GM23248 (cell line): Measurements from ENCODE around the gene SEMA5B.

ENCODE experiments used
- EZH2 ChIP-seq: fragments of 200-600 bp; sonication (generic); IDR thresholded peaks from 2 replicates; pipeline ENCODE4 v1.6.1; 2018; ENCODE audit warnings: antibody characterized with exemption, mild to moderate bottlenecking; ENCODE audit not compliant: insufficient read depth, poor library complexity, severe bottlenecking
- EZH2phosphoT487 ChIP-seq: fragments of 200-600 bp; sonication (generic); IDR thresholded peaks from 2 replicates; pipeline ENCODE4 v1.6.1; 2018; ENCODE audit warnings: antibody characterized with exemption, moderate library complexity, mild to moderate bottlenecking, low read depth; ENCODE audit not compliant: insufficient read depth

DNA sequence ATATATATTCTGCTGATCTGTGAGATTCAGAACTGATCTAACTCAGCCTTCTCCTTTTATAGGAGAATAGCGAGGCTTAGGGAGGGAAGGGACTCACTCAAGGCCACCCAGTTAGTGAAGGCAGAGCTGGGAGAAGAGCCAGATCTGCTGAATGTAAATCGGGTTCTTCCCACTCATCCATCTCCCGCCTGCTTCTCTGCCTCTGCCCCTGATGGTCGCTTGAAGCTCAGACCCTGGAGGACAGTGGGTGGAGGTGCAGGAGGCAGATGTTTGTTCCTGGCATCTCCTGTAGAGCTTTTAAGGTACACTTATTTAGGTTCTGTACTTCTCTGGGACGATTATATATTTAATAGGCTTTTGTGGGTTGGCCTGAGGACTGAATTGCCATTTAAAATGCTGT, 43.6 kb upstream of the SEMA5B start:
- no peak for TF ChIP-seq EZH2
- TF ChIP-seq EZH2phosphoT487 = no peak
